Measurements from ENCODE around the gene SMCO4.
A peak's percentile ranks its signal among the peaks of the same experiment; 100 is the strongest.

Gene SMCO4

GRCh38 chr11:93529707-93530467, 13.3 kb downstream of the SMCO4 start:
- DNase-seq = no peak

DNA sequence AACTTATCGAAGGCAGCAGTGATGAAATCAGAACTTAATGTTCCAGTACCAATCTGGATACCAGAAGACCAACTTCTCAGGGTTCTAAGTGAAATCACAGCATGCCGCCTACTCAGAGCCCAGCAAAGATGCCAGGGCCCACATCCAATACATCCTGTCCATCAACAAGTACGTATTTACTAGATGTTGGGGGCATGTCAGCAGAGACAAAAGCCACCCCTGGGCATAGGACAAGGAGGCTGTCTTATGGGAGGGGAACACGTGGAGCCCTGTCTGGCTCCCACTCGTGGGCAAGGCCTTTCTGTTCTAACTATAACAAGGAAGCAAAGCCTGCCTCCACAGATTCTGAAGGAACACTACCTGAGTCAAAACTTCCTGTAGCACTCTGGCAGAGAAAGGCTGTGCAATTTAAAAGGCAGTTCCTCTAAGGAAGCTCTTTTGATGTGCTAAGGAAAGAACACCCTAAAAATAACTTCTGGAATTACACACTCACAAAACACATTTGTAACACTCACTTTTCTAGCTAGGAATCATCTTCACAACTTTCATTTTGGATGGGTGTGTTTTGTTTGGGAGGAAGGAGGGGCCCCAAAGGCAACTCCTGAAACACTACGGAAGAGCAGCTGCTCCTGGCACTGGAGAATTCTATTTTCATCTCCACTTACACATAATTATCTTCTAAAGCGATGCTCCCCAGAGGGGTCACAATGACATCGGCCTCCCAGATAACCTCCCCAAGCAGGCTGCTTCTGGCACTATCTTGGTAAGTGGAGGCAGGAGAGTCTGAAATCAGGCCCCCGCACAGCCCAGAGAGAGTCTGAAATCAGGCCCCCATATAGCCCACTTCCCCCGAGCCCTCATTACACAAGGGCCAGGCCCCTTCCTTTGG, 14.2 kb downstream of the SMCO4 start:
- DNase-seq = peak in 10 of 56 donors; percentile 9 to 59 (median 18)

GRCh38 chr11:93528252-93528651, 14.9 kb downstream of the SMCO4 start:
- no peak for DNase-seq

DNA sequence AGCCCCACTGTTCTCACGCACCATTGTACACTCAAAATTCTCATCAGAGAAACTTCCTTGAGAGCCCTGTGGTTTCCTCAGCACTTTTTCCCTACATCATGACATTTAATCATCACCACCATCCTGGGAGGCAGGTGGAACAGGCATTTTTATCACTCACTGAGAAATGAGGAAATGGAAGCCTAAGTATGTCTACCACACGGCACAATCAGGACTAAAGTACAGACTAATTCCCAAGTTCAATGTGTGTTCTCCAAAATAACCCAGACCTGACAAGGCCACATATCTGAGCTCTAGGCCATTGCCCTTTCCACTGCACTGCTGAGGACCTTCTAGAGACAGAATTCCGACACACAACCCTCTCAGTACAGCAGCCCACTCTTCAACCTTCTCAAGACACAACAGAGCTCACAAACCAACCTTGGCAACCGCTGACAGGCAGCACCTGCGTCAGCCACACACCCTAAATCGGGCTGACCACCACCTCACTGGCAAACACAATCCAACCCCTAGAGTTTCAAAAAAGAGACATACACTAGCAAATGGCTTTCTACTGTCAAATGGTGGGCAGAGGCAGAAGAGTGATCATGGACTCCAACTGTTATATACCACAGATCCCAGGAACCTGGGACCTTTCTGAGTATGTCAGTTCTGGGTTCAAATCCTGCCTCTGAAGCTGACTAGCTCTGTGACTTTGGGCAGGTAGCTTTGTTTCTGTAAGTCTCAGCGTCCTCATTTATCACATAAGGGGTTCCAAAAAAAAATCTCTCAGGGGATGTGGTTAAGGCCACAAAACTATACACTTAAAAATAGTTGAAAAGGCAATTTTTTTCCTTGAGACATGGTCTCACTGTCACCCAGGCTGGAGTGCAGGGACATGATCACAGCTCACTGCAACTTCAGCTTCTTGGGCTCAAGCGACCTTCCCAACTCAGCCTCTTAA, 16.3 kb downstream of the SMCO4 start:
- DNase-seq = no peak

GRCh38 chr11:93526346-93526633, 16.9 kb downstream of the SMCO4 start:
- no peak for DNase-seq

DNA sequence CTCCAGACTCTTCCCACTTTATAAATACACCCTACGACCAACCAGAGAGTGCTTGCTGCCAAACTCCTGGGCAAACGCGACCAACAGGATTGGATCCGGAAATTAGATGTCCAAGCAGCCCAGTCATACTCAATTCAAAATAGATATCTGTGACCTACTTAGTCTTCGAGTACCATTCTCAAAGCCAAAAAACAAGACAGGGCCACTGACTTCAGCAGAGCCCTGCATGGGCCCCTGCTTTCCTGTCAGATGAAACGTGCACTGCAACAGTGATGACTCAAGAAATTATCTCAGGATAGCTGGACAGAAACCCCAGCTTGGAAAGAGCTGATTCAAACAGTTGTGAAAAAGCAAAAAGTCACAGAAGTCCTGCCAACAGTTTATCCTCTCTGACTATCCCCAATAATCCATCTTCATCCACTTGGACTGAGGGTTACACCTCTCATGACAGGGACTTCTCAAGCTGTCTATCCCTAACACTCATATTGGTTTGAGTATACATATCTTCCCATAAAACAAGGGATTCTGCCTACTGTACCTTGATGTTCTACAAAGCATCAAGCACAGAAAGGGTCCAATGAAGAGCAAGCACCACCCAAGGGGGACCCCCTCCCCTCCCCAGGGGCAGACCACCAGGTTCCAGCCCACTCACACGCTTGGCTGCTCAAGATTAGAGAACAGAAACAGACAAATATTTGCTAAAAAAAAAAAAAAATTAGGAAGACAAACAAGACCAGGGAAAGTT, 17.4 kb downstream of the SMCO4 start:
- no peak for DNase-seq

GRCh38 chr11:93524858-93525257, 18.3 kb downstream of the SMCO4 start:
- no peak for DNase-seq

DNA sequence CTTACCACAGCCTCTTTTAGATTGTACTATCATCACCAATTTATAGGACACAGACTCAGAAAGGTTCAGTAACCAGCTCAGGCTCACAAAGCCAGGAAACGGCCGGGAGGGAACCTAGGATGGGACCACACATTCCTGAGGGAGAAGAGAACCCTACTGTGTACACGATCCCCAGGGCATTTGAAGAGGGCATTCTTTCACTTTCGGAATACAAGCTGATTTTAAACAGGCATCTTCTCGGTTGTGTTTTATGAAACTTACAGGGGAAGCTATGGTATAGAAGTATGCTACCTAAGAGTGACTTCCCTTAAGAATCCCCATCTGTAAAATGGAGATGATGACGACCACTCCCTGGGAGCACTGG, 19.0 kb downstream of the SMCO4 start:
- DNase-seq = no peak

GRCh38 chr11:93520726-93521509, 22.3 kb downstream of the SMCO4 start:
- DNase-seq = no peak

DNA sequence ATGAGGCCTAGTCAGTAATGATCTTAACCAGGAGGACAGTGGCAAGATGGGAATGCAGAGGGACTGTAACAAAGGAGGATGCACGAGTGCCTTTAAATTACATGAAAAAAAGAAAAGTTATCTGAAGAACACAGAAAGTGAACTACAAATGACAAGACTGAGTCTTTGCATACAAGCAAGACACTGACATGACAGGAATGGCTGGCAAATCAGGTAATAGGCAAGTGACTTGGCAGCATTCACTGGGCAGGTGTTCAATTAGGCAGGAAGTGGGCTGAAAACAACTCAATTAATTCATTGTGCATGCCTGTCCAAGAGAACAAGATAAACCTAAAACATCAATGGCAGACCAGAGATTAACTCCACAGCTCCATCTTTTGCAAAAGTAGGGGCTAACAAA, 24.0 kb downstream of the SMCO4 start:
- DNase-seq = no peak

DNA sequence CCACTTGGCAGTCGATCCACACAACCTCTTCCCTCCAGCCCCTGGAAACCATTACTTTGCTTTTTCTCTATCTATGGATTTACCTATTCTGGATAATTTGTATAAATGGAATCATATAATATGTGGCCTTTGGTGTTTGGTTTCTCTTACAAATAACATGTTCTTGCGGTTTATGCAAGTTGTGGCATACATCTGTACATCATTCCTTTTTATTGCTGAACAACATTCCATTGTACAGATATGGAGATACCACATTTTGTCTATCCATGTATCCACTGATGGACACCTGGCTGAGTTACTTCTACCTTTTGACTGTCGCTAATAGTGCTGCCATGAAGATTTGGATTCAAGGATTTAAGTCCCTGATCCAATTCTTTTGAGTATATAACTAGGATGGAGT, 25.1 kb downstream of the SMCO4 start:
- no peak for DNase-seq

DNA sequence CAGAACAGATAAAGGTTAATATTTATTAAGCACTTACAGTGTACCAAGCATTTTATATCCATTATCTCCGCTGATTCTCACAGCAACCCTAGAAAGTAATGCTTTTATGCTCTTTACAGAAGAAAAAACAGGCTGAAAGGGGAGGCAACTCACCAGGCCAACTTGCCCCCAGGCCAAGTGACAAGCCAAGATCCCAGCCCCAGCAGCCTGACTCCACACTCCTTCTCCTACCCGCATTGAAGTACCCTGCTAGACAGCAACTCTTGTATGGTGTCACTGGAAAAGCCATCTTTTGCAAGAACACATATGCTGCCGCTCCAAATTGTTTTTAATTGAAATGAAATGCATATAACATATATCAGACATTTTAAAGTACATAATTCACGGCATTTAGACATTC, 25.6 kb downstream of the SMCO4 start:
- no peak for DNase-seq

DNA sequence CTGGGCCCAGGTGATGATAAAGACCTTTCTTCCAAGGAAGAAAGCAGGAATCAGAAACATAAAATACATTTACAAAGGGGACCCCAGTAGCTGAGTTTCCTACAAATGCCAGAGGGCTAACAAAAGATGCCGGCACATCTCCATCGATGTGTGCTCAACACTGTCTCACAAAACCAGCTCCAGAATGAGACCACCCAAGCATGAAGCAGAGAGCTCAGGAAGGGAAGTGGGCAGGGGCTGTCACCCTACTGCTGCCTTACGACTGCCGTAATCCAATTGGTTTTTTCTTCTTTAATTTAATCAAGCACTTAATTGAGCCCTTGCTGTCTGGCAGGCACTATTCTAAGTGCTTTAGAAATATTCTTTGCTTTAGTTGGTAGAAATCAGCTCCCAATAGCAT, 26.1 kb downstream of the SMCO4 start:
- no peak for DNase-seq

DNA sequence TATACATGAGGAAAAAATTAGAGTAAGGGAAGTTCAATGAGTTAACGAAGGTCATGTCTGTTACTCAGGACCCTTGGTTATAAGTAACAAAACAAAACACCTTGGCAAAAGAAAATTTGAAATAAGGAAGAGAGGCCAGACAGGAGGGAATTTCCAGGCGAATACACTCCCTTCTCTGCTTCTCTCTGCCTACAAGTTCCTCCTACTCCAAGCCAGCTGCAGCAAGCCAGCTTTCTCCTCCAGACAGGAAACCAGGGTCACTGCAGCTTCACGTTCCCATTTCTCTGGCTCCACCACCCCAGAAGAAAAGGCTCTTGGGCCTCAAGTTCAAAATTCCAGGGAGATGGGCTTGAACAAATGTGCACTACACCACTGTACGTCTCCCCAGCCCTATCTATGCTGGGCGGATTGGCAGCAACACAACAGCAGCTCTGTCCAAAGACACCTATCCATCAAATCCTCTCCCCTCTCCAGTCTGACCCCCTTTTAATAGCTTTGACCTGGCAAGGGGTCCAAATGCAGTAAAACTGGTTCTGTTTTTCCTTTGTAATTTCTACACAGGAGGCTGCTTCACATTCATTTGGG, 27.7 kb downstream of the SMCO4 start:
- no peak for DNase-seq

GRCh38 chr11:93514712-93515111, 28.5 kb downstream of the SMCO4 start:
- no peak for DNase-seq

GRCh38 chr11:93513772-93514171, 29.4 kb downstream of the SMCO4 start:
- DNase-seq = no peak

DNA sequence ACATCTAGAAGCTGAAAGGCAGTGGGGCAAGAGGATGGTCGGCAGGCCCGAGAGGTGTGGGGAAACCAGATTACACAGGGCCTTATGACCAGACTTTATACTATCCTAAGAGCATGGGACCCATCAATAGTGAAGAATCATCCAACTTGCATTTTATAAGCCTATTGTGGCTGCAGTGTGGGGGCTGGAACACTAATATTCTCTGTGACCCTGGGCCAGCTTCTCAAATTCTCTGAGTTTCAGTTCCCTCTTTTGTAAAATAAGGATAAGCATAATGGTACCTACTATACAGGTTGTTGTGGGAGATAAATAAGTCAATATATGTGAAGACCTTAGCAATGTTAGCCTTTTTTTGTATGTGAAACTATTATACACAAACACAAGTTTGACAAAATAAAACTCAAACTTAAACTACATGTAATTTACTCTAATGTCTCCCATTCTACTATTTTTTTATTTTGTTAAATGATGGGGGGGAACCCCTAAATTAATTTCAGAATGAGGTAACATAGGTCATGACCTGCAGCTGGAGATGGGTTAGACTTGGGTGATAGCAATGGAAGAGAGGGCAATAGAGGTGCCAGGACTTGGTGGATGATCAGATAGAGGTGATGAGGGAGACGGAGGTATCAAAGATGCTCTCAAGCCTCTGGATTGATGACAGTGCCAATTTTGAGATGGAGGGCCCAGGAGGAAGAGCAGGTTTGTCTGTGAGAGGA, 30.1 kb downstream of the SMCO4 start:
- DNase-seq = no peak

GRCh38 chr11:93512073-93512475, 31.1 kb downstream of the SMCO4 start:
- DNase-seq = no peak

DNA sequence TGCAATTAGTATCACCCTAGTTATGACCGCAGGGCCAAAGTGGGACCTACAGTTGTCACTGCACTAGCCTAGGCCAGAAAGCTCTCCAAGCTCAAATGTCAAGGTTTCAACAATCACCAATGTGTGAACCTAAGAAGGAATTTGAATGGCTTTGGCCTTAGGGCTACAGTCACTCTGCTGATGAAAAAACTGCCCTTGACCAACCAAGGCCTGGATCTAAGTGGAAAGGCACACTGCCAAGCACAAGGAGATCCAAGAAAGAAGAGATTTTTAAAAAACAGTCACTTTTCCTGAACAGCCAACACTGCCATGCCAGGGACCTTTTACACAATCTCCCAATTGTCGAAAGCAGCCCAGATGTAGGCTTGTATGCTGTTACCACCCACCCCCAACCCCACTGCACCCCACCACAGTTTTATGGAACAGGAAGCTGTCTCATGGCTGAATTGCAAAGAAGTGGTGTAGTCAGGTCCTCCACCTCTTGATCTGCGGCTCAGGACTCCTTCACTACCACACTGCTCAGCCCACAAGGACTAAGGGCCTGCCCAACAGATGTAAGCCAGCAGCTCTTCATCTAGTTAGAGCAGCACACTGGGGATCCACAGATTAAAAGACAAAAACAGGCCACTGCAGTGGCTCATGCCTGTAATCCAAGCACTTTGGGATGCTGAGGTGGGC, 32.9 kb downstream of the SMCO4 start:
- DNase-seq = no peak

Data from nucleus accumbens (tissue), 56 donors.